Stimulated activated naive CD8-positive, alpha-beta T cell treated with anti-CD3 and anti-CD28 coated beads, Interleukin-15, amount 100 ng/mL, for 72 hours (primary cell): ENCODE measurements around the gene TMEM41A.

ENCODE experiments used
- ATAC-seq: fragments of 150-1000 bp; cut with Tn5 transposase; 2 replicates; pipeline ENCODE4 v1.10.0; 2021; ENCODE audit warnings: mild to moderate bottlenecking, moderate library complexity
- DNase-seq, 2 donors: peaks; one replicate each; pipeline ENCODE4 v3.0.0; 2021 to 2022
- H3K27ac Mint-ChIP-seq, 2 donors: one replicate each; pipeline ENCODE4 v1.8.0; 2022; ENCODE audit warnings: mild to moderate bottlenecking in 2 of 2, mixed read lengths in 2 of 2, moderate library complexity in 2 of 2
- H3K27me3 Mint-ChIP-seq: one replicate; pipeline ENCODE4 v1.8.0; 2022; ENCODE audit warnings: mixed read lengths
- H3K4me1 Mint-ChIP-seq: one replicate; pipeline ENCODE4 v1.8.0; 2022; ENCODE audit warnings: mild to moderate bottlenecking, mixed read lengths
- H3K4me3 Mint-ChIP-seq, 2 donors: one replicate each; pipeline ENCODE4 v1.8.0; 2022; ENCODE audit warnings: mild to moderate bottlenecking in 2 of 2, mixed read lengths in 2 of 2, moderate library complexity in 1 of 2
- H3K9me3 Mint-ChIP-seq, 2 donors: one replicate each; pipeline ENCODE4 v1.8.0; 2022; ENCODE audit warnings: mixed read lengths in 2 of 2

Gene TMEM41A

DNA sequence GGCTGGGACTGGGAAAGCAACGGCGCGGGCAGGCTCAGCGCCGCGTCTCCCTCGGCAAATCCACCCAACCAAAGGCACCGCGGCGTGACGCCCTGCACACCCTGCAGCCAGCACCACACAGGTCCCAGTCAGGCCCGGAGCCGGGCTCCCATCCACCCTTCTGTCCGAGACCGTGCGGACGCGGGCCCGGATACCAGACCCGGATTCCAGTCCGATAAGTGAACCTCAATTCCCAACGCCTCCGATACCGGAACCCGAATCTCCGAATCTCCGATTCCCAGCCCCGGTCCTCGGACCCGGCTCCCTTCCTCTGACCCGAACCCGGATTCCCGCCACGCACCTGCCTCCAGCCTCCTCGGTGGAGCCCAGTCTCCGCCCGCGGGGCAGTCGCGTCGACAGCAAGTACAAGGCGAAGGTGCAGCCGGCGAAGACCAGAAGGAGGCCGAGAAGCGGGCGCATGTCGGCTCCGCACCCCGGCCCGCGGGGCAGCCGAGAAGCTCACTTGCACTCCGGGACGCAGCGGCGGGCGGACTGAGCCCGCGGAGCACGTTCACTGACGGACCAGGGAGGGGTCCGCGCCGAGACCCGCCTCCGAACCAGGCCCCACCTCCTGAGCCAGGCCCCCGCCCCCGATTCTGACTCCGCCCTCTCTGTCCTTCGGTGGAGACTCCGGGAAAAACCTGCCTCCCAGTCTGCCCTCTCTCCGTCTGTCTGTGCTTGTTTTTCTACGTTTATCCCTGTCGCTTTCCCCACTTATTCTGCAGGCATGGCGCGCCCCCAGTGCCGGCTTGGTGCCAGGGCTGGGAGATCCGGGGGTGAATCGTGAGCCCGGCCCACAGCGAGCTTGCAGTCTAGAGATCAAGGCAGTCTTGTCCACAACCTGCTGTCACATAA lies at the start of gene TMEM41A:
Gene TMEM41A, minus strand, starts transcription at position 533 of the 894 bp plus-strand sequence. Its CDS starts 74 bp downstream, at position 459.
- DNase-seq, result peak; percentile 90 to 93
- peak; percentile 99 for ATAC-seq
- H3K4me3 Mint-ChIP-seq, result peak within 1 kb of the TSS; percentile 90 to 94
- H3K27me3 Mint-ChIP-seq, result no peaks in the 10 kb centered on the region
- peak within 1 kb of the TSS; percentile 97 for H3K27ac Mint-ChIP-seq
- H3K9me3 Mint-ChIP-seq, result peaks cover 0 to 6% of the 10 kb centered on the region in 2 donors
- H3K4me1 Mint-ChIP-seq, result peaks cover 25% of the 10 kb centered on the region

DNA sequence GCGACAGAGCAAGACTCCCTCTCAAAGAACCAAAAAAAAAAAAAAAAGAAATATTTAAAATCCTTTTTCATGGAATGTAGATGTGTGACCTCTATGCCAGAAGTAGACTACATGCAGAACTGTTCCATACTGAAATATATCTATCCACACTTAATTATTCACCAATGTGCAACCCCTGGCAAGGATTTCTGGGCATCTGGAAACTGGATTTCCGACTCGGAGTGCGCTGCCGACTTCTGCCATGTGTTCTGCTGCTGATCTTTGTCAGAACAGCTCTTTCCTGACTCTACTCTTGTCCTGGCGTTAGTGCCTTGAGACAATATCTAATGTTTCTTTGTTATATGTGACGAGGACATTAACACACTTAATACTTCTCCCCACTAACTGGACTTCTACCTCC lies 41.9 kb upstream of the TMEM41A start:
- peaks cover 0 to 5% of the 10 kb centered on the region in 2 donors for H3K9me3 Mint-ChIP-seq
- H3K4me1 Mint-ChIP-seq, result peaks cover 11% of the 10 kb centered on the region
- ATAC-seq (no peak), DNase-seq (no peak)
- peaks cover 7% of the 10 kb centered on the region for H3K27me3 Mint-ChIP-seq
- no peak overlapping the region for H3K27ac Mint-ChIP-seq
- no peak overlapping the region for H3K4me3 Mint-ChIP-seq

DNA sequence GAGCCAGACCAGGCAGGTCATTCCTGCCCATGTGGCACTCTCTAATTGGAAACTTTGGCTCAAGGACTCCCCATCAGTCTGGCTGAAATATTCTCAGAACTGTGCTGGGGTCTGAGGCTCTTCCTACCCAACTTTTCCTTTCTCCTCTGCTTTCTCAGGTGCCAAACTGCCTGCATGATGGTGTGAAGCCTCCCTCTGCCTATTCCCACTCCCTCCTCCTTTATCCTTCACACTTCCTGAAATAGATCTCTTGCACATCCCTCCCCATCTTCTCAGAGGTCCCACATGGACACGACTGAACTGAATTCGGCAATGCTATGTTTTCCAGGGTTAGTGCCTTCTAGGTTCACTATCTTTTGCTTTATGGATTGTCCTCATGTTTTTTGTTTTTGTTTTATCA lies 41.1 kb upstream of the TMEM41A start:
- Mint-ChIP-seq H3K27ac (no peak overlapping the region), H3K9me3 (peaks cover 0 to 5% of the 10 kb centered on the region in 2 donors), H3K27me3 (peaks cover 7% of the 10 kb centered on the region), H3K4me1 (peaks cover 11% of the 10 kb centered on the region), H3K4me3 (no peak overlapping the region)
- DNase-seq (no peak), ATAC-seq (no peak)

DNA sequence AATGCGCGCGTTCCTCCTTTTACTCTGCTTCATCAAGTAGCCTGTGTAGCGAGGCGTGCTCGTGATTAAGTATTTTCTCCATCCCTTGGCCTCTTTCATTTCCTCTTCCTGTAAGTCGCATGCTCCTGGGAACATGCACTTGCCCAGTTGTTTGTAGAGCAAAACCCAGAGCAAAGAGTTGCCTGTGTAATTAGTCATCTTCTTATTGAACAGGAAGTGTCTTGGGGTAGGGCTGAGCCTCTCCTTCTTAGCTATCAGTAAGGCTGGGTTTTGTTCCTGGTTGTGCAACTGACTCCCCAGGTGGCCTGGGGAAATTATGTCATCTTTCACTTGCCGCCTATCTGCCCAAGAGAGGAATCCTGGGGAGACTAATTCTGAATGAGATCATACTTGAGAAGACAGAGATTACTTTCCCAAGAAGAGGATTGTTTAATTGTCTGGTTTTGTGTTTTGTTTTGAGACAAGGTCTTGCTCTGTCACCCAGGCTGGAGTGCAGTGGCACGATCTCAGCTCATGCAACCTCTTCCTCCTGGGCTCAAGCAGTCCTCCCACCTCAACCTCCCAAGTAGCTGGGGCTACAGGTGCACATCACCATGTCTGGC lies 38.6 kb upstream of the TMEM41A start:
- Mint-ChIP-seq H3K9me3 (peaks cover 0 to 5% of the 10 kb centered on the region in 2 donors), H3K27me3 (peaks cover 7% of the 10 kb centered on the region), H3K4me3 (peak overlapping the region; percentile 34 to 70), H3K27ac (peak overlapping the region; percentile 54 to 88), H3K4me1 (peaks cover 11% of the 10 kb centered on the region)
- ATAC-seq, result peak; percentile 99
- DNase-seq, result peak; percentile 10 to 48

DNA sequence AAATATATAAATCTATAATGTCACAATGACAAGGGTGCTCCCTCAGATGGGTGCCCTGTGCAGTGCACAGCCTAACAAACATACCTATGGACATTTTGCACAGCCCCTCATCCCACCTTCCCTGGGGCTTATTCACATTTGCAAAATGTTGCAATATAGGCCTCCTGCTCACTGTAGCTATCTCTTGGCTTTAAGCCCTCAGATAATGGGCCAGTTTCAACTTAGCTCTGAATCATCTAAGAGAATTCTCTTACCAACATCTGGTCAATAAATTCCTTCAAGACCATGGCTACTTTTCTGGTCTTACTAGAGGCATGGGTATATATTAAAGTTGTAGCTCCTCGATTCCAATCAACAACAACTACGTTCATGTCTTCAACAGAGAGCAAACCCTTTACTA lies 35.7 kb upstream of the TMEM41A start:
- no peak overlapping the region for H3K27ac Mint-ChIP-seq
- ATAC-seq, result no peak
- no peaks in the 10 kb centered on the region for H3K27me3 Mint-ChIP-seq
- H3K4me1 Mint-ChIP-seq, result peaks cover 11% of the 10 kb centered on the region
- peaks cover 0 to 5% of the 10 kb centered on the region in 2 donors for H3K9me3 Mint-ChIP-seq
- no peak for DNase-seq
- no peak overlapping the region for H3K4me3 Mint-ChIP-seq

DNA sequence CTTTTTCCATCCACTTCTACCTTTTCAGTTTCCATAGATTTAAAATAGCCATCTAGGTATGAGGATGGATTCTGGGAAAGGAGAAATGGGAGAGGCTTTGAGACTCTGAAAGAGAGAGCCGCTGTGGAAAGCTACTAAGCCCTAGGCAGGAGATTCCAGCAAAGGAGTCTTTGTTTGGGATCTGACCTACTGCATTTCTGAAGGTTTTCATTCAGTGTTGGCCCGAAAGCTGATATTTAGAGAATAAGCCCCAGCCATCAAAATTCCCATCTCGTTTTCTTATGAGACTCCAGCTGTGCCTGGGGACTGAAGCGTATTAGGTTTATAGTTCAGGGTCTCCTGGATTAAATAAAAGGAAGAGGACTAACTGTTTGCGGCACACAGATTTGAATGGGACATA lies 34.1 kb upstream of the TMEM41A start:
- no peak for DNase-seq
- H3K4me1 Mint-ChIP-seq, result peaks cover 11% of the 10 kb centered on the region
- H3K27ac Mint-ChIP-seq, result no peak overlapping the region
- no peak overlapping the region for H3K4me3 Mint-ChIP-seq
- H3K27me3 Mint-ChIP-seq, result no peaks in the 10 kb centered on the region
- no peak for ATAC-seq
- H3K9me3 Mint-ChIP-seq, result peaks cover 0 to 5% of the 10 kb centered on the region in 2 donors

DNA sequence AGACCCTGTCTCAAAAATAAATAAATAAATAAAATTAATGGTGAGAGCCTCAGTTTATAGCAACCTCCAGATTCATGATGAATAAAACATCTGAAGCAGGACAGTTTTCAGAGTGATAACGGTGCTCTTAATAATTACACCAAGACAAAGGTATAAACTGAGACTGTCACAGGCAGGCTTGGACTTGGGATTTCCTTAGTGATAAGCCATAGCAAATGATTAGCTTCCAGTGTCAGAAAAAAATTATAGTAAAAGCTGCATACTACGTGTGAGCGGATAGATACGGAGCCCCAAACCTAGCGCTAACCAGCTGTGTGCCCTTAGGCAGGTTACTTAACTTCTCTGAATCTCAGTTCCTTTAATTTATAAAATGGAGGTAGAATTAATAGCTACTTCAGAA lies 32.0 kb upstream of the TMEM41A start:
- H3K4me1 Mint-ChIP-seq, result no peaks in the 10 kb centered on the region
- no peak overlapping the region for H3K27ac Mint-ChIP-seq
- no peak overlapping the region for H3K4me3 Mint-ChIP-seq
- peaks cover 2% of the 10 kb centered on the region for H3K27me3 Mint-ChIP-seq
- H3K9me3 Mint-ChIP-seq, result peaks cover 0 to under 1% of the 10 kb centered on the region in 2 donors
- ATAC-seq (no peak), DNase-seq (no peak)

DNA sequence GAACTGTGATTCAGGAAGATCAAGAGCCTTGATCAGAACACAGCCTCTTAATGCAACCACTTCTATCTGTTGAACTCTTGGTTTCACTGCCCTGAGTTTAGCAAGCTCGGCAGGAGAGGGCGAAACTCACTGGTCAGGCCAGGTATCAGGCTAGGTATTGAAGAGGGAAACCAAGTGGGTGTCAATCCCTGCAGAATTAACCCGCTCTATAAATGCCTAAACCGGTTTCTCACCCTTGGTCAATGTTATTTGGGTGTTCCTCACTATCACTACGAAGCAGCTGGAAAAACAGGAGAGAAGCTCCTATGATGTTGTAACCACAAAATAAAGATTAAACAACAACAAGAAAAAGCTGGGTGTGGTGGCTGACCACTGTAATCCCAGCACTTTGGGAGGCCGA lies 29.7 kb upstream of the TMEM41A start:
- no peak for DNase-seq
- Mint-ChIP-seq H3K4me1 (no peaks in the 10 kb centered on the region), H3K27ac (no peak overlapping the region), H3K4me3 (no peak overlapping the region), H3K9me3 (no peaks in the 10 kb centered on the region), H3K27me3 (peaks cover 16% of the 10 kb centered on the region)
- ATAC-seq, result no peak

DNA sequence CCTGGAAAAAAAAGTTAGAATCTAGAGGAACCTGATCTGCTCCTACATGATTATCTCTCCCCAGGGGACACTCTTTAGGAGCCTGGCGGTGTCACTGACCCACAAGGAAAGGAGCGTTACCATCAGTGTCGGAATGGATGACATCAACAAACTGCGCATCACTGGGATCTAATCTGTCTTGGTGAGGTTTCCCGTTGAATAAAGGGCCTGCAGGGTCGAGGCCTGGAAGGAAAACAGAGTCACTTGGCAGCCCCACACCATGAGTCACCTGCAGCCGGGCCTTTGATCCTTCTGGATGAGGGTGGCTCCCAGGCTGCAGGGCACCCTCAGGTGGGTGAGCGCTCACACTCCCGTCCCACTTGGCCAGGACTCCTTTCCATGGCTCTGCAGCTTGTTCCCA lies 28.5 kb upstream of the TMEM41A start:
- H3K27me3 Mint-ChIP-seq, result peaks cover 18% of the 10 kb centered on the region
- no peak overlapping the region for H3K4me3 Mint-ChIP-seq
- no peaks in the 10 kb centered on the region for H3K4me1 Mint-ChIP-seq

DNA sequence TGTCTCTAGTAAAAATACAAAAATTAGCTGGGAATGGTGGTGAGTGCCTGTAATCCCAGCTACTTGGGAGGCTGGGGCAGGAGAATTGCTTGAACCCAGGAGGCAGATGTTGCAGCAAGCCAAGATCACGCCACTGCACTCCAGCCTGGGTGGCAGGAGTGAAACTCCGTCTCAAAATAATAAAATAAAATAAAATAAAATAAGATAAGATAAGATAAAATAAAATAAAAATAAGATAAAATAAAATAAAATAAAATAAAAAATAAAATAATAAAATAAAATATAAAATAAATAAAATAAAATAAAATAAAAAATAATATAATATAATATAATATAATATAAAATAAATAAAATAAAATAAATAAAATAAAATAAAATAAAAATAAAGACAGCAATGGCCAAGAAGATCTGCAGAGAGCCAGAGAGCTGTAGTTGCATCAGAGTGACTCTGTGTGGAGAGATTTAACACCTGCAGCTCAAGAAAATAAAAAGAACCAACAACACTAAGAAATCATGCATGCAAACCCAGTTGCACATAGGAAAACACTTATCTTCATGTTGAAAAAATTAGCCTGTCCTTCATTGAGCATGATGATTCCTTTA lies 27.6 kb upstream of the TMEM41A start:
- H3K27me3 Mint-ChIP-seq, result peaks cover 24% of the 10 kb centered on the region
- no peak for ATAC-seq
- H3K9me3 Mint-ChIP-seq, result no peaks in the 10 kb centered on the region
- H3K27ac Mint-ChIP-seq, result no peak overlapping the region
- no peak overlapping the region for H3K4me3 Mint-ChIP-seq
- H3K4me1 Mint-ChIP-seq, result no peaks in the 10 kb centered on the region
- DNase-seq, result no peak

More for the DNA sequence above, 28.5 kb upstream of the TMEM41A start:
- ATAC-seq (no peak), DNase-seq (no peak)
- H3K9me3 Mint-ChIP-seq, result no peaks in the 10 kb centered on the region
- no peak overlapping the region for H3K27ac Mint-ChIP-seq

DNA sequence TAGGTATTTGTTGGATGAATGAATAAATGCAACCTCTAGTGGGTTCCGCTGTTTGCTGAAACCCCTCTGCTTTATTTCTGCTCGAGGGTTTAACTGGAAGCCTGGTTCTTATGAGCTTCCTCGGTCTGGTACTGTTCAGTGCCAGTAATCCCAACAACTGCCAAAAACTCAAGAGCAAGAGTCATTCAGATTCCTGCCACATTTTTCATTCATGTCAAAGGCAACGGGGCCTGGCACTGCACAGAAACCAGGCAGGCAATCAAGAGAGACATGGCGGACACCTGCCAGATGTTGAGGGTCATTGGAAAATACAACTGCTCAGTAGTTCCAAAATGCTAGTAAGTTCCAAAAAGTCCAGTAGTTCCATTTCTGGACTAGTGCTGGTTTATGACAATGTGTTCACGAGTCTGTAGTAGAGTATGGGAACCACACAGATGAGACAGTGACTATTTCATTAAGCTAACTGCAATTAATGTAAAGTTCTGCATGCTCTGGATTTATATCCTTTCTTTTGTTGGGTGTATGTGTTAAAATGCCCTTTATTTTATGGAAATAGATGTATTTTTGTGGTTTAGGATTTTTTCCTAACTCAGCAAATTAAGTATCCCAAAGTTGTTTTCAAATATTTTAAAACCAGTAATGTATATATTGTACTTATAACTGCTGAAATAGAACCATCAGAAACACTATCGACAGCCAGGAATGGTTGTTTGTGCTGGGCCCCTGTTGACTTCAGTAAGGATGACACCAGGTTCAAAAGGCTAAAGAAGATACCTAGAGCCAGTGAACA lies 22.7 kb upstream of the TMEM41A start:
- ATAC-seq (no peak), DNase-seq (no peak)
- H3K4me1 Mint-ChIP-seq, result no peaks in the 10 kb centered on the region
- H3K9me3 Mint-ChIP-seq, result no peaks in the 10 kb centered on the region
- peaks cover 32% of the 10 kb centered on the region for H3K27me3 Mint-ChIP-seq
- no peak overlapping the region for H3K4me3 Mint-ChIP-seq
- no peak overlapping the region for H3K27ac Mint-ChIP-seq

DNA sequence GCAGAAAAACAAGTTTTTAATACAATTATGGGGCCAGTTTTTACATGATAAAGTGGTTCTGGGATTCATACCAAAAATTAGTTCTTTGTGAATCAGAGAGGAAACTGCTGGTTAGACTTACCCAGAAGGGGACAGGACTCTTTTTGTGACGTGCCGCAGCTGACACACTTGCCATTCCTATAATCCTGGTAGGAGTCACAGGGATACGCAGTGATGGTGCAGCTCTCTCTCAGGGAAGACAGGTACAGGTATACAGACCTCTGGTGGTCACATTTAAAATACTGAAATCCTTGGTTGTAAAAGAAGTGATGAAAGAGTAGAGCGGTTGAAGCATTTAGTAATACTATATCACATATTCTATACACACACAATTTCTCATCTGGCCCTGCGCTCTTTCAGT lies 20.2 kb upstream of the TMEM41A start:
- DNase-seq (no peak), ATAC-seq (no peak)
- Mint-ChIP-seq H3K9me3 (no peaks in the 10 kb centered on the region), H3K4me3 (no peak overlapping the region), H3K27me3 (peaks cover 20% of the 10 kb centered on the region), H3K27ac (no peak overlapping the region), H3K4me1 (no peaks in the 10 kb centered on the region)

DNA sequence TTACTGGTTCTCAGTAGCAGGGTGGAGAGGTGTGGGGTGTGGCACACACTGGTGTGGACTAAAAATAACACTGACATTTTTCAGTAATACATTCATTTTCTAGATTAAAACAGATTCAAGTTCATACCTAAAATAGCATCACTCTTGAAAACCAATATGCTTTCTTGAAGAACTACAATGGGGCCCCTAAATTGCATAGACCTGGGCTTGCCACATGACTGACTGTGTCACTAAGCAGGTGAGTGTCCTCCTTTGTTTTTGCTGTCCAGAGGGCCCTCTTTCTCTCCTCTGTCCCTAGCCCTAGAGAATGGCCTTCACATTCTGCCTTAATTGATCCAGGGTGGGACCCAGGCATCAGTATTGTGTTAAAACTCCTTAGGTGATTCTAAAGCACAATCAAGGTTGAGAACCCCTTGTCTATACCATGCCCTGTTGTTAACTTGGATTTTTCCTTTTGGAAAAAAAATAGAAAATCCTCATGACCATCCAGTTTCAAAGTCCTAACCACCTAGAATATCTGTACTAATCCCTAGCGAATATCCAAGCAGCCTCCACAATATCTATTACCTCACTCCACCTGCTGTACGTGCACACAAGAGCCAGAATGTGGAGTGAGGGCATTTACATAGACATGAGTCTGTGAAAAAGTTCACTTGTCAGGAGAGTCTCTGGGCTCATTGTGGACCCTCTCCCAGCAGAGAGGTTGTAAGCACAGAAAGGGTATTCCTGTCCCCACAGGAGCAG lies 18.7 kb upstream of the TMEM41A start:
- ATAC-seq (no peak), DNase-seq (no peak)
- H3K9me3 Mint-ChIP-seq, result no peaks in the 10 kb centered on the region
- H3K27ac Mint-ChIP-seq, result no peak overlapping the region
- no peaks in the 10 kb centered on the region for H3K4me1 Mint-ChIP-seq
- peaks cover 15% of the 10 kb centered on the region for H3K27me3 Mint-ChIP-seq
- no peak overlapping the region for H3K4me3 Mint-ChIP-seq

DNA sequence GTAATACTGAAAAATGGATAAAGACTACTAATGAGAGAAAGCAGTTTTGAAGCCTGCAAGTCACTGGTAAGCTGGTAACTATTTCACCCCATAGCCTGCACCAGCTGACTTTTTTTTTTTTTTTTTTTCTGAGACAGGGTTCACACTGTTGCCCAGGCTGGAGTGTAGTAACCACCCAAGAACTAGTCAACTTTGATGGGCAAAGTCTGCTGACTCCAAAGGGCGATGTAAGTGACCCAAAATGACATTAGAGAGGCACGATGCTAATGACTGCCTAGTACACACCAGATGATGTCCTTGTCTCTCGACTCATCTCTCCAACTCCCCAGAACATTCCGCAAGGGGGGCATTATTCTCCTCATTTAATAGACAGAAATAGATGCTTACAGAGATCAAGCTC lies 12.9 kb upstream of the TMEM41A start:
- DNase-seq (no peak), ATAC-seq (no peak)
- Mint-ChIP-seq H3K4me1 (no peaks in the 10 kb centered on the region), H3K9me3 (no peaks in the 10 kb centered on the region), H3K27me3 (no peaks in the 10 kb centered on the region), H3K4me3 (no peak overlapping the region), H3K27ac (no peak overlapping the region)
